ENCODE measurements around the gene ST6GALNAC3.

The ST6GALNAC3 gene

GRCh38 chr1:76291191-76291590 lies 216.6 kb downstream of the ST6GALNAC3 start (continued):
- TF ChIP-seq PBX3 (CRISPR knock-in tag; IDR thresholded peaks at IDR 0.05) = no peak
- no peak for TF ChIP-seq ZNF660 (tag by site-specific recombination; IDR thresholded peaks at IDR 0.05)
- TF ChIP-seq ZNF311 (tag by site-specific recombination; IDR thresholded peaks at IDR 0.05; ENCODE audit: borderline replicate concordance) = no peak
- TF ChIP-seq SCRT1 (tag by site-specific recombination; IDR thresholded peaks at IDR 0.05; ENCODE audit: borderline replicate concordance) = no peak
- no peak for TF ChIP-seq ZNF843 (tag by site-specific recombination; IDR thresholded peaks at IDR 0.05)

GRCh38 chr1:76291737-76292136 lies 217.2 kb downstream of the ST6GALNAC3 start:
- Histone ChIP-seq H3K36me3 (ENCODE audit: control insufficient read depth in 2 of 2, insufficient read depth in 1 of 2, low read length in 2 of 2) (no peaks in the 10 kb centered on the region), H3K9me3 (ENCODE audit: control insufficient read depth, insufficient read depth, low read depth, low read length) (no peaks in the 10 kb centered on the region), H3K4me1 (ENCODE audit: control insufficient read depth, insufficient read depth, low read length) (peaks cover 27% of the 10 kb centered on the region), H3K27ac (ENCODE audit: extremely low read depth, low read depth, low read length) (no peak overlapping the region), H3K4me3 (ENCODE audit: low read depth, low read length) (no peak overlapping the region)
- CTCF ChIA-PET = interaction anchor here (0.6 kb wide), 2 partner anchors 11 to 369 kb away, joined by 3 to 4 read pairs; no protein-coding TSS in a partner anchor
- POLR2A ChIA-PET = no interaction called here
- TF ChIP-seq ZNF664 (tag by site-specific recombination; IDR thresholded peaks at IDR 0.05) = no peak
- peak; percentile 28; the same call in 1 of the 2 replicates for TF ChIP-seq ZNF843 (tag by site-specific recombination; IDR thresholded peaks at IDR 0.05)
- TF ChIP-seq GFI1B (tag by site-specific recombination; IDR thresholded peaks at IDR 0.05) = no peak
- TF ChIP-seq ZNF274 (IDR thresholded peaks at IDR 0.05; ENCODE audit: low read length) = no peak
- no peak for TF ChIP-seq ZNF274 (tag by site-specific recombination; IDR thresholded peaks at IDR 0.05; ENCODE audit: borderline replicate concordance)
- TF ChIP-seq EGR2 (tag by site-specific recombination; IDR thresholded peaks at IDR 0.05; ENCODE audit: low read depth) = no peak
- peak; percentile 71; the same call in 1 of the 2 replicates for TF ChIP-seq OSR2 (tag by site-specific recombination; IDR thresholded peaks at IDR 0.05)
- TF ChIP-seq ZBTB48 (tag by site-specific recombination; IDR thresholded peaks at IDR 0.05) = no peak
- TF ChIP-seq RBAK (tag by site-specific recombination; IDR thresholded peaks at IDR 0.05) = no peak
- 0 out of 2 replicates have a peak, but pooled peaks have one; percentile 34 for TF ChIP-seq WT1 (tag by site-specific recombination; IDR thresholded peaks at IDR 0.05)
- 0 out of 2 replicates have a peak, but pooled peaks have one; percentile 16 for TF ChIP-seq IKZF3 (tag by site-specific recombination; IDR thresholded peaks at IDR 0.05)
- no peak for TF ChIP-seq ZNF423 (tag by site-specific recombination; IDR thresholded peaks at IDR 0.05)
- peak; percentile 64 for TF ChIP-seq PRDM6 (tag by site-specific recombination; IDR thresholded peaks at IDR 0.05)
- no peak for TF ChIP-seq HOXD13 (CRISPR knock-in tag; IDR thresholded peaks at IDR 0.05; ENCODE audit: borderline replicate concordance)
- no peak for TF ChIP-seq ZBTB7A (tag by site-specific recombination; IDR thresholded peaks at IDR 0.05; ENCODE audit: low read depth)
- TF ChIP-seq ZNF10 (tag by site-specific recombination; IDR thresholded peaks at IDR 0.05) = no peak
- no peak for TF ChIP-seq ZNF223 (tag by site-specific recombination; IDR thresholded peaks at IDR 0.05)
- TF ChIP-seq FEZF1 (tag by site-specific recombination; IDR thresholded peaks at IDR 0.05) = peak; percentile 29; the same call in 1 of the 2 replicates
- TF ChIP-seq ZNF830 (tag by site-specific recombination; IDR thresholded peaks at IDR 0.05; ENCODE audit: low read depth) = no peak
- no peak for TF ChIP-seq KLF8 (tag by site-specific recombination; IDR thresholded peaks at IDR 0.05)
- no peak for TF ChIP-seq ZSCAN23 (tag by site-specific recombination; IDR thresholded peaks at IDR 0.05)
- no peak for TF ChIP-seq MEIS1 (CRISPR knock-in tag; IDR thresholded peaks at IDR 0.05; ENCODE audit: borderline replicate concordance)
- no peak for TF ChIP-seq ZNF555 (tag by site-specific recombination; conservative IDR thresholded peaks at IDR 0.05)
- no peak for TF ChIP-seq ZIC2 (tag by site-specific recombination; IDR thresholded peaks at IDR 0.05)
- peak; percentile 53; the same call in 1 of the 2 replicates for TF ChIP-seq ZEB2 (tag by site-specific recombination; IDR thresholded peaks at IDR 0.05)
- TF ChIP-seq YY1 (tag by site-specific recombination; IDR thresholded peaks at IDR 0.05) = no peak
- 0 out of 2 replicates have a peak, but pooled peaks have one; percentile 12 for TF ChIP-seq ZBTB44 (tag by site-specific recombination; IDR thresholded peaks at IDR 0.05)
- TF ChIP-seq SP7 (tag by site-specific recombination; IDR thresholded peaks at IDR 0.05) = peak; percentile 21; the same call in 1 of the 2 replicates
- no peak for TF ChIP-seq ZNF214 (tag by site-specific recombination; IDR thresholded peaks at IDR 0.05; ENCODE audit: borderline replicate concordance)
- TF ChIP-seq ZNF571 (tag by site-specific recombination; IDR thresholded peaks at IDR 0.05) = no peak
- no peak for TF ChIP-seq ZNF530 (tag by site-specific recombination; IDR thresholded peaks at IDR 0.05; ENCODE audit: low read depth)

Data from HEK293 (cell line).